Measurements from ENCODE around the gene TRAF3.

DNA sequence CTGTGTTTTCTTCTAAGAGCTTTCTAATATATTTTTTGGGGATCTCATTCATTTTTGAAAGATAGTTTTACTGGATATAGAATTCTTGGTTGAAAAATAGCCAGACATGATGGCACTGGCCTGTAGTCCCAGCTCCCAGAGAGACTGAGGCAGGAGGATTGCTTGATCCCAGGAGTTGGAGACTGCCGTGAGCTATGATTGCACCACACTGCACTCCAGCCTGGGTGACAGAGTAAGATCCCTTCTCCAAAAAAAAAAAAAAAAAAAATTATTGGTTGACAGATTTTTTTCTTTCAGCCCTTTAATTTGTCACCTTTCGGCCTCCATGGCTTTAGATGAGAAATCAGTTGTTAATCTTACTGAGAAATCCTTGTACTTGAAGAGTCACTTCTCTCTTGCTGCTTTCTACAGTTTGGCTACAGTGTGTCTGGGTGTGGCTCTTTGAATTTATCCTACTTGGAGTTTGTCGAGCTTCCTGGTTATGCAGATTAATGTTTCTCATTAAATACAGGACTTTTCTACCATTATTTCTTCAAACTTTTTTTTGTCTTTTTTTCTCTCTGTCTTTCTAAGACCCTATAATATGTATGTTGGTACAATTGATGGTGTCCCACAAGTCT, 85.0 kb downstream of the TRAF3 start:
- no peak for TF ChIP-seq RAD21 (IDR thresholded peaks at IDR 0.05; ENCODE audit: low read depth)
- TF ChIP-seq, protein P1, sequence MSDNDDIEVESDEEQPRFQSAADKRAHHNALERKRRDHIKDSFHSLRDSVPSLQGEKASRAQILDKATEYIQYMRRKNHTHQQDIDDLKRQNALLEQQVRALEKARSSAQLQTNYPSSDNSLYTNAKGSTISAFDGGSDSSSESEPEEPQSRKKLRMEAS (IDR thresholded peaks at IDR 0.05) = no peak
- TF ChIP-seq, protein P2, sequence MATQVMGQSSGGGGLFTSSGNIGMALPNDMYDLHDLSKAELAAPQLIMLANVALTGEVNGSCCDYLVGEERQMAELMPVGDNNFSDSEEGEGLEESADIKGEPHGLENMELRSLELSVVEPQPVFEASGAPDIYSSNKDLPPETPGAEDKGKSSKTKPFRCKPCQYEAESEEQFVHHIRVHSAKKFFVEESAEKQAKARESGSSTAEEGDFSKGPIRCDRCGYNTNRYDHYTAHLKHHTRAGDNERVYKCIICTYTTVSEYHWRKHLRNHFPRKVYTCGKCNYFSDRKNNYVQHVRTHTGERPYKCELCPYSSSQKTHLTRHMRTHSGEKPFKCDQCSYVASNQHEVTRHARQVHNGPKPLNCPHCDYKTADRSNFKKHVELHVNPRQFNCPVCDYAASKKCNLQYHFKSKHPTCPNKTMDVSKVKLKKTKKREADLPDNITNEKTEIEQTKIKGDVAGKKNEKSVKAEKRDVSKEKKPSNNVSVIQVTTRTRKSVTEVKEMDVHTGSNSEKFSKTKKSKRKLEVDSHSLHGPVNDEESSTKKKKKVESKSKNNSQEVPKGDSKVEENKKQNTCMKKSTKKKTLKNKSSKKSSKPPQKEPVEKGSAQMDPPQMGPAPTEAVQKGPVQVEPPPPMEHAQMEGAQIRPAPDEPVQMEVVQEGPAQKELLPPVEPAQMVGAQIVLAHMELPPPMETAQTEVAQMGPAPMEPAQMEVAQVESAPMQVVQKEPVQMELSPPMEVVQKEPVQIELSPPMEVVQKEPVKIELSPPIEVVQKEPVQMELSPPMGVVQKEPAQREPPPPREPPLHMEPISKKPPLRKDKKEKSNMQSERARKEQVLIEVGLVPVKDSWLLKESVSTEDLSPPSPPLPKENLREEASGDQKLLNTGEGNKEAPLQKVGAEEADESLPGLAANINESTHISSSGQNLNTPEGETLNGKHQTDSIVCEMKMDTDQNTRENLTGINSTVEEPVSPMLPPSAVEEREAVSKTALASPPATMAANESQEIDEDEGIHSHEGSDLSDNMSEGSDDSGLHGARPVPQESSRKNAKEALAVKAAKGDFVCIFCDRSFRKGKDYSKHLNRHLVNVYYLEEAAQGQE (IDR thresholded peaks at IDR 0.05; ENCODE audit: low read depth) = no peak
- TF ChIP-seq YY1 (IDR thresholded peaks at IDR 0.05; ENCODE audit: low read depth) = no peak
- no peak for TF ChIP-seq CEBPB (IDR thresholded peaks at IDR 0.05)
- TF ChIP-seq, protein P3, sequence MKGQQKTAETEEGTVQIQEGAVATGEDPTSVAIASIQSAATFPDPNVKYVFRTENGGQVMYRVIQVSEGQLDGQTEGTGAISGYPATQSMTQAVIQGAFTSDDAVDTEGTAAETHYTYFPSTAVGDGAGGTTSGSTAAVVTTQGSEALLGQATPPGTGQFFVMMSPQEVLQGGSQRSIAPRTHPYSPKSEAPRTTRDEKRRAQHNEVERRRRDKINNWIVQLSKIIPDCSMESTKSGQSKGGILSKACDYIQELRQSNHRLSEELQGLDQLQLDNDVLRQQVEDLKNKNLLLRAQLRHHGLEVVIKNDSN (IDR thresholded peaks at IDR 0.05) = no peak
- TF ChIP-seq ZBTB7A (IDR thresholded peaks at IDR 0.05; ENCODE audit: low read depth) = no peak
- no peak for TF ChIP-seq CREB1 (IDR thresholded peaks at IDR 0.05; ENCODE audit: low read depth)
- no peak for TF ChIP-seq EGR1 (IDR thresholded peaks at IDR 0.05)
- no peak for TF ChIP-seq EP300 (IDR thresholded peaks at IDR 0.05; ENCODE audit: borderline replicate concordance)
- no peak for TF ChIP-seq TAF1 (IDR thresholded peaks at IDR 0.05; ENCODE audit: low read depth)
- TF ChIP-seq TEAD4 (IDR thresholded peaks at IDR 0.05) = no peak
- TF ChIP-seq FOXM1 (IDR thresholded peaks at IDR 0.05; ENCODE audit: borderline replicate concordance, low read depth) = no peak
- no peak for TF ChIP-seq TCF12 (IDR thresholded peaks at IDR 0.05; ENCODE audit: low read depth)
